ENCODE results near the gene PCDHA11.
"Not testable (repeated sequence)": the region's sequence is repeated elsewhere in the genome, so short reads cannot be mapped to it uniquely, and the experiment has no call there.

PCDHA11 gene

DNA sequence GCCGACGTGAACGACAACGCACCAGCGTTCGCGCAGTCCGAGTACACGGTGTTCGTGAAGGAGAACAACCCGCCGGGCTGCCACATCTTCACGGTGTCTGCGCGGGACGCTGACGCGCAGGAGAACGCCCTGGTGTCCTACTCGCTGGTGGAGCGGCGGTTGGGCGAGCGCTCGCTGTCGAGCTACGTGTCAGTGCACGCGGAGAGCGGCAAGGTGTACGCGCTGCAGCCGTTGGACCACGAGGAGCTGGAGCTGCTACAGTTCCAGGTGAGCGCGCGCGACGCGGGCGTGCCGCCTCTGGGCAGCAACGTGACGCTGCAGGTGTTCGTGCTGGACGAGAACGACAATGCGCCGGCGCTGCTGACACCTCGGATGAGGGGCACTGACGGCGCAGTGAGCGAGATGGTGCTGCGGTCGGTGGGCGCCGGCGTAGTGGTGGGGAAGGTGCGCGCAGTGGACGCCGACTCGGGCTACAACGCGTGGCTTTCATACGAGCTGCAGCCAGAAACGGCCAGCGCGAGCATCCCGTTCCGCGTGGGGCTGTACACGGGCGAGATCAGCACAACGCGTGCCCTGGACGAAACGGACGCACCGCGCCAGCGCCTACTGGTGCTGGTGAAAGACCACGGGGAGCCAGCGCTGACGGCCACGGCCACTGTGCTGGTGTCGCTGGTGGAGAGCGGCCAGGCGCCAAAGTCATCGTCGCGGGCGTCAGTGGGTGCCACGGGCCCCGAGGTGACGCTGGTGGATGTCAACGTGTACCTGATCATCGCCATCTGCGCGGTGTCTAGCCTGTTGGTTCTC is 18.7 kb upstream of the PCDHA11 start:
- not testable (repeated sequence) for DNase-seq

DNA sequence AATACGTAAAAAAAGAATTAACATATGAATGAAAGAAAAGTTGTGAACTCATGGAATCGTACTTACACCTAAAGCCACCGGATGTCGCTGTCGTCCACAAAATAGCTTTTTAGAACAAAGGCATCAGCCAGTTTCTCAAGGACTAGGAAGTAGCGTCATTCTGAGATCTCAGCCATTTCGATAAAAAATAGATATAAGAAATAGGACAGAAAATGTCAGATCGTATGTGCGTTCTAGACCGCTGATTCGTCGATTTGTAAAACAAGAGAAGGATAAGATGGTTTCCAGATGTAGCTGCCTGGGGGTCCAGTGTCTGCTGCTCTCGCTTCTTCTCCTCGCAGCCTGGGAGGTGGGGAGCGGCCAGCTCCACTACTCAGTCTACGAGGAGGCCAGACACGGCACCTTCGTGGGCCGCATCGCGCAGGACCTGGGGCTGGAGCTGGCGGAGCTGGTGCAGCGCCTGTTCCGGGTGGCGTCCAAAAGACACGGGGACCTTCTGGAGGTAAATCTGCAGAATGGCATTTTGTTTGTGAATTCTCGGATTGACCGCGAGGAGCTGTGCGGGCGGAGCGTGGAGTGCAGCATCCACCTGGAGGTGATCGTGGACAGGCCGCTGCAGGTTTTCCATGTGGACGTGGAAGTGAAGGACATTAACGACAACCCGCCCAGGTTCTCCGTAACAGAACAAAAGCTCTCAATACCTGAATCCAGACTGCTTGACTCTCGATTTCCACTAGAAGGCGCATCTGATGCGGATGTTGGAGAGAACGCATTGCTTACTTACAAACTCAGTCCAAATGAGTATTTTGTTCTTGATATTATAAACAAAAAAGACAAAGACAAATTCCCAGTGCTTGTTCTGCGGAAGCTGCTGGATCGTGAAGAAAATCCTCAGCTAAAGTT is 12.7 kb upstream of the PCDHA11 start, which contains the start of gene PCDHA10:
TSS of gene PCDHA10 (plus strand) at position 126 of the 903 bp plus-strand sequence. CDS start at position 278, 152 bp downstream.
- no peak for DNase-seq

DNA sequence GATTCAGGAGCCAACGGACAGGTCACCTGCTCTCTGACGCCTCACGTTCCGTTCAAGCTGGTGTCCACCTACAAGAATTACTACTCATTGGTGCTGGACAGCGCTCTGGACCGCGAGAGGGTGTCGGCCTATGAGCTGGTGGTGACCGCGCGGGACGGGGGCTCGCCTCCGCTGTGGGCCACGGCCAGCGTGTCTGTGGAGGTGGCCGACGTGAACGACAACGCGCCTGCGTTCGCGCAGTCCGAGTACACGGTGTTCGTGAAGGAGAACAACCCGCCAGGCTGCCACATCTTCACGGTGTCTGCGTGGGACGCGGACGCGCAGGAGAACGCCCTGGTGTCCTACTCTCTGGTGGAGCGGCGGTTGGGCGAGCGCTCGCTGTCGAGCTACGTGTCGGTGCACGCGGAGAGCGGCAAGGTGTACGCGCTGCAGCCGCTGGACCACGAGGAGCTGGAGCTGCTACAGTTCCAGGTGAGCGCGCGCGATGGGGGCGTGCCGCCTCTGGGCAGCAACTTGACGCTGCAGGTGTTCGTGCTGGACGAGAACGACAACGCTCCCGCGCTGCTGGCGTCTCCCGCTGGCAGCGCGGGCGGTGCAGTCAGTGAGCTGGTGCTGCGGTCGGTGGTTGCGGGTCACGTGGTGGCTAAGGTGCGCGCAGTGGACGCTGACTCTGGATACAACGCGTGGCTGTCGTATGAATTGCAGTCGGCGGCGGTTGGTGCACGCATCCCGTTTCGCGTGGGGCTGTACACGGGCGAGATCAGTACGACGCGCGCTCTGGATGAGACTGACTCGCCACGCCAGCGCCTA is 11.4 kb upstream of the PCDHA11 start:
- DNase-seq = no peak

DNA sequence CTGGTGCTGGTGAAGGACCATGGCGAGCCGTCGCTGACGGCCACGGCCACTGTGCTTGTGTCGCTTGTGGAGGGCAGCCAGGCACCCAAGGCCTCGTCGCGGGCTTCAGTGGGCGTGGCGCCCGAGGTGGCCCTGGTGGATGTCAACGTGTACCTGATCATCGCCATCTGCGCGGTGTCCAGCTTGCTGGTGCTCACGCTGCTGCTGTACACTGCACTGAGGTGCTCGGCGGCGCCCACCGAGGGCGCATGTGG is 10.8 kb upstream of the PCDHA11 start:
- DNase-seq = no peak

DNA sequence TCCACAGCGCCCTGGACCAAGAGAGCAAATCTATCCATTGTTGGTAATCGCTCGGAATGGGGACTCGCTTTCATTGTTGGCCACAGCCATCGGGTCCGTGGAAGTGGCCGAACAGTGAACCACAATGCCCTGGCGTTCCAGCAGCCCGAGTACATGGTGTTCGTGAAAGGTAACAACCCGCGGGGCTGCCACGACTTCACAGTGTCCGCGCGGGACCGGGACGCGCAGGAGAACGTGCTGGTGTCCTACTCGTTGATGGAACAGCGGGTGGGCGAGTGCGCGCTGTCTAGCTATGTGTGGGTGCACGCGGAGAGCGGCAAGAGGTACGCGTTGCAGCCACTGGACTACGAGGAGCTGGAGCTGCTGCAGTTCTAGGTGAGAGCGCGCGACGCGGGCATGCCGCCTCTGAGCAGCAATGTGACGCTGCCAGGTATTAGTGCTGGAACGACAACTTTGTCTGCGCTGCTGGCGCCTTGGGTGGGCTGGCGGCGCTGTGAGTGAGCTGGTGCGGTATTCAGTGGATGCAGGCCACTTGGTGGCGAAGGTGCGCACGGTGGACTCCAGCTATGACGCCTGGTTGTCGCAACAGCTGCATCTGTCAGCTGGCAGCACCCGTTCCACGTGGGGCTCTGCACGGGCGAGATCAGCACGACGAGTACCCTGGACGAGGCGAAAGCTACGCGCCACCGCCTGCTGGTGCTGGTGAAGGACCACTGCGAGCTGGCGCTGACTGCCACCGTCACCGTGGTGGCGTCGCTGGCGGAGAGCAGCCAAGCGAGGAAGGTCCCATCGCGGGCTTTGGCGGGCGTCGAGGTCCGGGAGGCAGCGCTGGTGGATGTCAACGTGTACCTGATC is 6.1 kb upstream of the PCDHA11 start:
- DNase-seq = no peak

DNA sequence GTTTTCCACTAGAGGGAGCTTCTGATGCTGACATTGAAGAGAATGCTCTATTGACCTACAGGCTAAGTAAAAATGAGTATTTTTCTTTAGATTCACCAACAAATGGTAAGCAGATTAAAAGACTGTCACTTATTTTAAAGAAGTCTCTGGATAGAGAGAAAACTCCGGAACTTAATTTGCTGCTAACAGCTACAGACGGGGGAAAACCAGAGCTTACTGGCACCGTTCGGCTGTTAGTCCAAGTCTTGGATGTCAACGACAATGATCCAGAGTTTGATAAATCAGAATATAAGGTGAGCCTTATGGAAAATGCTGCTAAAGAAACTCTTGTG is 764 bp downstream of the PCDHA11 start:
- no peak for DNase-seq

DNA sequence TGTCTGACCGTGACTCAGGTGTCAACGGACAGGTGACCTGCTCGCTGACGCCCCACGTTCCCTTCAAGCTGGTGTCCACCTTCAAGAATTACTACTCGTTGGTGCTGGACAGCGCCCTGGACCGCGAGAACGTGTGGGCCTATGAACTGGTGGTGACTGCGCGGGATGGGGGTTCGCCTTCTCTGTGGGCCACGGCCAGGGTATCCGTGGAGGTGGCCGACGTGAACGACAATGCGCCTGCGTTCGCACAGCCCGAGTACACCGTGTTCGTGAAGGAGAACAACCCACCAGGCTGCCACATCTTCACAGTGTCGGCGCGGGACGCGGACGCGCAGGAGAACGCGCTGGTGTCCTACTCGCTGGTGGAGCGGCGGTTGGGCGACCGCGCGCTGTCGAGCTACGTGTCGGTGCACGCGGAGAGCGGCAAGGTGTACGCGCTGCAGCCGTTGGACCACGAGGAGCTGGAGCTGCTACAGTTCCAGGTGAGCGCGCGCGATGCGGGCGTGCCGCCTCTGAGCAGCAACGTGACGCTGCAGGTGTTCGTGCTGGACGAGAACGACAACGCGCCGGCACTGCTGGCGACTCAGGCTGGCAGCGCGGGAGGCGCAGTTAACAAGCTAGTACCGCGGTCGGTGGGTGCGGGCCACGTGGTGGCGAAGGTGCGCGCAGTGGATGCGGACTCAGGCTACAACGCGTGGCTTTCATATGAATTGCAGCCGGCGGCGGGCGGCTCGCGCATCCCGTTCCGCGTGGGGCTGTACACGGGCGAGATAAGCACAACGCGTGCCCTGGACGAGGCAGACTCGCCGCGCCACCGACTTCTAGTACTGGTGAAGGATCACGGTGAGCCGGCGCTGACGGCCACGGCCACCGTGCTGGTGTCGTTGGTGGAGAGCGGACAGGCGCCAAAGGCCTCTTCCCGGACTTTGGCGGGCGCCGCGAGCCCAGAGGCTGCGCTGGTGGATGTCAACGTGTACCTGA is 1.8 kb downstream of the PCDHA11 start:
- DNase-seq = no peak

DNA sequence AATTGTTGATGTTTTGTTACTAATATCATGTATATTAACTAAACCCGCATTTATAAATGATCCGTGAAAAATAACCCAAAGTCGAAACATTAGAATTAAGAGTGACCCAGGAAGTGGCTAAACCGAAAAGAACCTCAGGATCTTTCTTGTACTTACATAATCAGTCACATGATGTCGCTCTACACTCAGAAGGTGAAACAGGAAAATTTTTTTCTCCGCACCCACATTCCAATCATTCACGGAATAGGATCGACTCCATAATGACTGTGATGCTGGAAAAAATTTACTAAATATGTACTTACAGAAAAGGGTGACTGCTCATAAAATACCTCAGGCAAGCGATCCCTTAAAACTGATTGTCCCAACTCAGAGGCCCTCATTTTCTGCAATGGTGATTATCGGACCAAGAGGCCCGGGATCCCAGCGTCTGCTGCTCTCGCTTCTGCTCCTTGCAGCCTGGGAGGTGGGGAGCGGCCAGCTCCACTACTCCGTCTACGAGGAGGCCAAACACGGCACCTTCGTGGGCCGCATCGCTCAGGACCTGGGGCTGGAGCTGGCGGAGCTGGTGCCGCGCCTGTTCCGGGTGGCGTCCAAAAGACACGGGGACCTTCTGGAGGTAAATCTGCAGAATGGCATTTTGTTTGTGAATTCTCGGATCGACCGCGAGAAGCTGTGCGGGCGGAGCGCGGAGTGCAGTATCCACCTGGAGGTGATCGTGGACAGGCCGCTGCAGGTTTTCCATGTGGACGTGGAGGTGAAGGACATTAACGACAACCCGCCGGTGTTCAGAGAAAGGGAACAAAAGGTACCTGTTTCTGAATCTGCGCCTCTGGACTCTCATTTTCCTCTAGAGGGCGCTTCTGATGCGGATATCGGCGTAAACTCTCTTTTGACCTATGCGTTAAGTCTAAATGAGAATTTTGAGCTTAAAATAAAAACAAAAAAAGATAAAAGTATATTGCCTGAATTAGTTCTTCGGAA is 6.6 kb downstream of the PCDHA11 start, which contains the start of gene PCDHA12:
TSS of gene PCDHA12 (plus strand) at position 224 of the 981 bp plus-strand sequence. CDS start at position 389, 165 bp downstream.
- DNase-seq = no peak

DNA sequence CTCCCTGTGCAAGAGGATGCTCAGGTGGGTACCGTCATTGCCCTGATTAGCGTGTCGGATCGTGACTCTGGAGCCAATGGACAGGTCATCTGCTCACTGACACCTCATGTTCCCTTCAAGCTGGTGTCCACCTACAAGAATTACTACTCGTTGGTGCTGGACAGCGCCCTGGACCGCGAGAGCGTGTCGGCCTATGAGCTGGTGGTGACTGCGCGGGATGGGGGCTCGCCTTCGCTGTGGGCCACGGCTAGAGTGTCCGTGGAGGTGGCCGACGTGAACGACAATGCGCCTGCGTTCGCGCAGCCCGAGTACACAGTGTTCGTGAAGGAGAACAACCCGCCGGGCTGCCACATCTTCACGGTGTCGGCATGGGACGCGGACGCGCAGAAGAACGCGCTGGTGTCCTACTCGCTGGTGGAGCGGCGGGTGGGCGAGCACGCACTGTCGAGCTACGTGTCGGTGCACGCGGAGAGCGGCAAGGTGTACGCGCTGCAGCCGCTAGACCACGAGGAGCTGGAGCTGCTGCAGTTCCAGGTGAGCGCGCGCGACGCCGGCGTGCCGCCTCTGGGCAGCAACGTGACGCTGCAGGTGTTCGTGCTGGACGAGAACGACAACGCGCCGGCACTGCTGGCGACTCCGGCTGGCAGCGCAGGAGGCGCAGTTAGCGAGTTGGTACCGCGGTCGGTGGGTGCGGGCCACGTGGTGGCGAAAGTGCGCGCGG is 7.9 kb downstream of the PCDHA11 start:
- DNase-seq = not testable (repeated sequence)

DNA sequence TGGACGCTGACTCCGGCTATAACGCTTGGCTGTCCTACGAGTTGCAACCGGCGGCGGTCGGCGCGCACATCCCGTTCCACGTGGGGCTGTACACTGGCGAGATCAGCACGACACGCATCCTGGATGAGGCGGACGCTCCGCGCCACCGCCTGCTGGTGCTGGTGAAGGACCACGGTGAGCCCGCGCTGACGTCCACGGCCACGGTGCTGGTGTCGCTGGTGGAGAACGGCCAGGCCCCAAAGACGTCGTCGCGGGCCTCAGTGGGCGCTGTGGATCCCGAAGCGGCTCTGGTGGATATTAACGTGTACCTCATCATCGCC is 8.5 kb downstream of the PCDHA11 start:
- DNase-seq = no peak

DNA sequence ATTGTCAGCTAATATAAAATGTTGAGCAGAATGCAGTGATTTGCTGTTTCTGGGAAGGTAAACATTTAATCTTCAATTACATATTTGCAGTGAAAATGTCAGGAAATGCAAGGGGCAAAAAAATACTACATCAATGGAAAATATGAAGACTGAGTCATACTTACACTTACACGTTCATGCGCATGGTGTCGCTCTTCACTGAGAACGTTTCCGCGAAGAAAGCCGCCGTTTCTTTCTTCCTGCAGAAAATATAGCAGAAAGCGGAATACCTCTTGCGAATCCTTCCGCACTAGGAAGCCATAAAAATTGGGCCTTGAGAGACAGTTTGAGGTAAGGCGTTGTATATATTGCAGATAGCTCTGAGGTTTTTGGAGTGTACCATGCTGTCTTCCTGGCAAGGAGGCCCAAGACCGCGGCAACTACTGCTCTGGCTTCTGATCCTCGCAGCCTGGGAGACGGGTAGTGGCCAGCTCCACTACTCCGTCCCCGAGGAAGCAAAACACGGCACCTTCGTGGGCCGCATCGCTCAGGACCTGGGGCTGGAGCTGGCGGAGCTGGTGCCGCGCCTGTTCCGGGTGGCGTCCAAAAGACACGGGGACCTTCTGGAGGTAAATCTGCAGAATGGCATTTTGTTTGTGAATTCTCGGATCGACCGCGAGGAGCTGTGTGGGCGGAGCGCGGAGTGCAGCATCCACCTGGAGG is 13.3 kb downstream of the PCDHA11 start, which contains the start of gene PCDHA13:
TSS of gene PCDHA13 (plus strand) at position 236 of the 702 bp plus-strand sequence. CDS start at position 381, 145 bp downstream.
- no peak for DNase-seq

DNA sequence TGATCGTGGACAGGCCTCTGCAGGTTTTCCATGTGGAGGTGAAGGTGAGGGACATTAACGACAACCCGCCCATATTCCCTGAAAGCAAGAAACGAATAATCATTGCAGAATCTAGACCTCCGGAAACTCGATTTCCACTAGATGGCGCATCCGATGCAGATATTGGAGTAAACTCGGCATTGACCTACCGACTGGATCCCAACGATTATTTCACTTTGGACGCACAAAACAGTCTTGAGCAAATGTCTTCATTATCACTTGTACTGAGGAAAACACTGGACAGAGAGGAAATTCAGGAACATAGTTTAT is 13.8 kb downstream of the PCDHA11 start:
- DNase-seq = no peak

DNA sequence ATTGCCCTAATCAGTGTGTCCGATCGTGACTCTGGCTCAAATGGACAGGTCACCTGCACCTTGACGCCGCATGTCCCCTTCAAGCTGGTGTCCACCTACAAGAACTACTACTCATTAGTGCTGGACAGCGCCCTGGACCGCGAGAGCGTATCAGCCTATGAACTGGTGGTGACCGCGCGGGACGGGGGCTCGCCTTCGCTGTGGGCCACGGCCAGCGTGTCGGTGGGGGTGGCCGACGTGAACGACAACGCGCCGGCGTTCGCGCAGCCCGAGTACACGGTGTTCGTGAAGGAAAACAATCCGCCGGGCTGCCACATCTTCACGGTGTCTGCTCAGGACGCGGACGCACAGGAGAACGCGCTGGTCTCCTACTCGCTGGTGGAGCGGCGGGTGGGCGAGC is 14.6 kb downstream of the PCDHA11 start:
- DNase-seq = no peak

DNA sequence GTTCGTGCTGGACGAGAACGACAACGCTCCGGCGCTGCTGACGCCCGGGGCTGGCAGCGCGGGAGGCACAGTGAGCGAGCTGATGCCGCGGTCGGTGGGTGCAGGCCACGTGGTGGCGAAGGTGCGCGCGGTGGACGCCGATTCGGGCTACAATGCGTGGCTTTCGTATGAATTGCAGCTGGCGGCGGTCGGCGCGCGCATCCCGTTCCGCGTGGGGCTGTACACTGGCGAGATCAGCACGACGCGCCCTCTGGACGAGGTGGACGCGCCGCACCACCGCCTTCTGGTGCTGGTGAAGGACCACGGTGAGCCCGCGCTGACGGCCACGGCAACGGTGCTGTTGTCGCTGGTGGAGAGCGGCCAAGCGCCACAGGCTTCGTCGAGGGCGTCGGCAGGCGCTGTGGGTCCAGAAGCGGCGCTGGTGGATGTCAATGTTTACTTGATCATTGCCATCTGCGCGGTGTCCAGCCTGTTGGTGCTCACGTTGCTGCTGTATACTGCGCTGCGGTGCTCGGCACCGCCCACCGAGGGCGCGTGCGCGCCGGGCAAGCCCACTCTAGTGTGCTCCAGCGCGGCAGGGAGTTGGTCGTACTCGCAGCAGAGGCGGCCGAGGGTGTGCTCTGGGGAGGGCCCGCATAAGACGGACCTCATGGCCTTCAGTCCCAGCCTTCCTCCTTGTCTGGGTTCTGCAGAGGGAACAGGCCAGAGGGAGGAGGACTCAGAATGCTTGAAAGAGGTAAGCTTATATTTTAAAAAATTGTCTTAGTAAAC is 15.4 kb downstream of the PCDHA11 start:
- DNase-seq = no peak

DNA sequence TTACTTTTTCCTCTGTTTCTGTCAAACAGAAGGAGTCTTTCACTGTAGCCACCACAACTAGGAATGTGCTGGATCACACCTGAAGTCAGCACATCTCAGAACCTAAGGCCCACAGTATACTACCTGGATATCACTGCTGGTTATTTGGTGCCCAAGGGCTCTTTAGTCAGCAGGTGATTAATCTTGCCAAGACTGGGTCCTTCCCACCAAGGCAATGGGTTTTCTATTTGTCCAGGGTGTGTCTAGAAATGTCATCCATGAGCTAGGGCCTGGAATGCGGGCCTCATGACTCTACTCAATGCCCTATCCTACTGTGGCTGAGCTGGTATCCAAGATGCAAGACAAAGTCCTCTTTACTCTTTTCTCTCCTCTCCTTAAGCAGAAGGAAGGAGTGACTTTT is 47.6 kb downstream of the PCDHA11 start:
- no peak for DNase-seq
